ENCODE data around the gene ERC2. TPM values are rescaled to one million over a fixed set of nuclear protein-coding genes. Genes with fewer than 3 reads are reported as not detected.

ERC2 gene
- total and polyA plus RNA-seq, 2 donors (not counting 1 experiment from before 2014, with no cell fraction given), result 0.14 to 0.17 TPM

DNA sequence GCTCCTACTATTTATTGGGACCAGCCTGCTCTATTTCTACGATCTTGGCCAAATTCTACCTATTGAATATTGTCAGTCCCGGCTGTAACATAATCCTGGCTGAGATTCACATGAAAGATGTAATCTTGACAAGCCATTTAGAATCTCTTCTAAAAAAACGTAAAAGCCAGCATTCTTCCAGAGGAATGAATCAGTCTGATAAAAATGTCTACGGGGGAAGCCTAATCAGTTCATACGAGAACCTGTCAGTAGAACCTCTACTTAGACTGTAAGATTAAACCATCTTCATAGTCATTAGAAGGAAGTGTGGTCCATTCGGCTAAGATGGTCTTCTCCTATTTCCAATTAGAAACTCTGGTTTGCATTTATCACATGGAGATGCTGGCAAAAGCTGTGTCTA, 833.9 kb downstream of the ERC2 start:
- no peak overlapping the region for H3K27ac ChIP-seq (ENCODE audit: insufficient read depth, low read length)
- no peaks in the 10 kb centered on the region for H3K36me3 ChIP-seq (ENCODE audit: control insufficient read depth, insufficient read depth, low read length)
- DNase-seq (ENCODE audit: low read depth in 2 of 2), result peak in 1 of 2 donors; percentile 67
- no peak overlapping the region for H3K4me2 ChIP-seq (ENCODE audit: extremely low read depth, insufficient read depth, low read length)
- H3K9ac ChIP-seq (ENCODE audit: insufficient read depth, low read length), result no peak overlapping the region
- TF ChIP-seq, protein P1, sequence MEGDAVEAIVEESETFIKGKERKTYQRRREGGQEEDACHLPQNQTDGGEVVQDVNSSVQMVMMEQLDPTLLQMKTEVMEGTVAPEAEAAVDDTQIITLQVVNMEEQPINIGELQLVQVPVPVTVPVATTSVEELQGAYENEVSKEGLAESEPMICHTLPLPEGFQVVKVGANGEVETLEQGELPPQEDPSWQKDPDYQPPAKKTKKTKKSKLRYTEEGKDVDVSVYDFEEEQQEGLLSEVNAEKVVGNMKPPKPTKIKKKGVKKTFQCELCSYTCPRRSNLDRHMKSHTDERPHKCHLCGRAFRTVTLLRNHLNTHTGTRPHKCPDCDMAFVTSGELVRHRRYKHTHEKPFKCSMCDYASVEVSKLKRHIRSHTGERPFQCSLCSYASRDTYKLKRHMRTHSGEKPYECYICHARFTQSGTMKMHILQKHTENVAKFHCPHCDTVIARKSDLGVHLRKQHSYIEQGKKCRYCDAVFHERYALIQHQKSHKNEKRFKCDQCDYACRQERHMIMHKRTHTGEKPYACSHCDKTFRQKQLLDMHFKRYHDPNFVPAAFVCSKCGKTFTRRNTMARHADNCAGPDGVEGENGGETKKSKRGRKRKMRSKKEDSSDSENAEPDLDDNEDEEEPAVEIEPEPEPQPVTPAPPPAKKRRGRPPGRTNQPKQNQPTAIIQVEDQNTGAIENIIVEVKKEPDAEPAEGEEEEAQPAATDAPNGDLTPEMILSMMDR (conservative IDR thresholded peaks at IDR 0.05 in 1 of 2, IDR thresholded peaks at IDR 0.05 in 1 of 2; ENCODE audit: low read depth in 1 of 2, low read length in 2 of 2), result no peak
- no peak for TF ChIP-seq EZH2 (IDR thresholded peaks at IDR 0.05; ENCODE audit: low read length, missing control alignments)
- H3K27me3 ChIP-seq (ENCODE audit: control insufficient read depth, insufficient read depth, low read length), result no peaks in the 10 kb centered on the region
- no peak overlapping the region for H2AFZ ChIP-seq (ENCODE audit: low read length)
- no peaks in the 10 kb centered on the region for H3K4me1 ChIP-seq (ENCODE audit: control insufficient read depth, extremely low read depth, insufficient read depth, low read length)
- H3K4me3 ChIP-seq (replicated peaks in 1 of 4; ENCODE audit: control extremely low read depth in 1 of 4, insufficient read depth in 1 of 4, low read depth in 3 of 4, low read length in 4 of 4), result no peak overlapping the region
- H3K79me2 ChIP-seq (ENCODE audit: control insufficient read depth, insufficient read depth, low read length), result no peaks in the 10 kb centered on the region
- H3K9me3 ChIP-seq (ENCODE audit: control insufficient read depth, insufficient read depth, low read depth, low read length), result no peaks in the 10 kb centered on the region
- no peaks in the 10 kb centered on the region for H4K20me1 ChIP-seq (ENCODE audit: control insufficient read depth, extremely low read depth, insufficient read depth, low read length)

GRCh38 chr3:55633333-55633732, 834.9 kb downstream of the ERC2 start:
- H3K4me3 ChIP-seq (replicated peaks in 1 of 4; ENCODE audit: control extremely low read depth in 1 of 4, insufficient read depth in 1 of 4, low read depth in 3 of 4, low read length in 4 of 4), result no peak overlapping the region
- no peak overlapping the region for H3K4me2 ChIP-seq (ENCODE audit: extremely low read depth, insufficient read depth, low read length)
- TF ChIP-seq, protein P1 (conservative IDR thresholded peaks at IDR 0.05 in 1 of 2, IDR thresholded peaks at IDR 0.05 in 1 of 2; ENCODE audit: low read depth in 1 of 2, low read length in 2 of 2), result no peak
- TF ChIP-seq EZH2 (IDR thresholded peaks at IDR 0.05; ENCODE audit: low read length, missing control alignments), result no peak
- no peak overlapping the region for H2AFZ ChIP-seq (ENCODE audit: low read length)
- no peak for DNase-seq (ENCODE audit: low read depth in 2 of 2)
- H3K79me2 ChIP-seq (ENCODE audit: control insufficient read depth, insufficient read depth, low read length), result no peaks in the 10 kb centered on the region
- H3K36me3 ChIP-seq (ENCODE audit: control insufficient read depth, insufficient read depth, low read length), result no peaks in the 10 kb centered on the region
- no peak overlapping the region for H3K27ac ChIP-seq (ENCODE audit: insufficient read depth, low read length)
- H3K9me3 ChIP-seq (ENCODE audit: control insufficient read depth, insufficient read depth, low read depth, low read length), result no peaks in the 10 kb centered on the region
- no peak overlapping the region for H3K9ac ChIP-seq (ENCODE audit: insufficient read depth, low read length)
- no peaks in the 10 kb centered on the region for H4K20me1 ChIP-seq (ENCODE audit: control insufficient read depth, extremely low read depth, insufficient read depth, low read length)
- H3K4me1 ChIP-seq (ENCODE audit: control insufficient read depth, extremely low read depth, insufficient read depth, low read length), result no peaks in the 10 kb centered on the region
- H3K27me3 ChIP-seq (ENCODE audit: control insufficient read depth, insufficient read depth, low read length), result no peaks in the 10 kb centered on the region

- Histone ChIP-seq H3K9me3 (ENCODE audit: control insufficient read depth, insufficient read depth, low read depth, low read length) (no peaks in the 10 kb centered on the region), H3K4me3 (replicated peaks in 1 of 4; ENCODE audit: control extremely low read depth in 1 of 4, insufficient read depth in 1 of 4, low read depth in 3 of 4, low read length in 4 of 4) (no peak overlapping the region), H3K27ac (ENCODE audit: insufficient read depth, low read length) (no peak overlapping the region), H3K36me3 (ENCODE audit: control insufficient read depth, insufficient read depth, low read length) (no peaks in the 10 kb centered on the region), H2AFZ (ENCODE audit: low read length) (no peak overlapping the region), H3K4me1 (ENCODE audit: control insufficient read depth, extremely low read depth, insufficient read depth, low read length) (no peaks in the 10 kb centered on the region), H3K79me2 (ENCODE audit: control insufficient read depth, insufficient read depth, low read length) (no peaks in the 10 kb centered on the region), H3K9ac (ENCODE audit: insufficient read depth, low read length) (no peak overlapping the region), H3K27me3 (ENCODE audit: control insufficient read depth, insufficient read depth, low read length) (no peaks in the 10 kb centered on the region), H4K20me1 (ENCODE audit: control insufficient read depth, extremely low read depth, insufficient read depth, low read length) (no peaks in the 10 kb centered on the region), H3K4me2 (ENCODE audit: extremely low read depth, insufficient read depth, low read length) (no peak overlapping the region)
- no peak for TF ChIP-seq EZH2 (IDR thresholded peaks at IDR 0.05; ENCODE audit: low read length, missing control alignments)
- TF ChIP-seq, protein P1 (conservative IDR thresholded peaks at IDR 0.05 in 1 of 2, IDR thresholded peaks at IDR 0.05 in 1 of 2; ENCODE audit: low read depth in 1 of 2, low read length in 2 of 2), result no peak
- no peak for DNase-seq (ENCODE audit: low read depth in 2 of 2)
Measured at GRCh38 chr3:55631766-55632331, 836.4 kb downstream of the ERC2 start.

All from fibroblast of lung (primary cell).